HCT116 (cell line): ENCODE data around the gene TPRG1. TPM values are rescaled to one million over a fixed set of nuclear protein-coding genes. Genes with fewer than 3 reads are reported as not detected.

Experiments used
- ATAC-seq: fragments of 200-7000 bp; cut with Tn5 transposase; 2 replicates; pipeline ENCODE4 v1.9.1; 2020; ENCODE audit warnings: mild to moderate bottlenecking, moderate library complexity
- BruUV-seq: library from RNA; stranded (reverse); fragments of 400-500 nt; replicated peaks from 2 replicates; lab custom pipeline; 2021; lab: Mats Ljungman, UMichigan
- CTCF ChIA-PET: fragments of 300-600 bp; sonication (Branson Sonifier 250); formaldehyde crosslinking; loops from one replicate; lab custom pipeline; 2021; ENCODE audit warnings: antibody characterized with exemption; lab: Charles Lee
- POLR2A ChIA-PET: fragments of 300-600, 350-600 bp; sonication (Branson Sonifier 250); formaldehyde crosslinking; loops from one replicate; lab custom pipeline; 2021; ENCODE audit warnings: antibody characterized with exemption; lab: Charles Lee
- RAD21 ChIA-PET, 2 experiments: fragments of 300-600 bp; sonication (Branson Sonifier 250); formaldehyde crosslinking; loops; one replicate each; lab custom pipeline; 2023; ENCODE audit warnings: low total read pairs in 2 of 2; ENCODE audit not compliant: uncharacterized antibody in 2 of 2, unreplicated experiment in 2 of 2, low non-redundant PET in 1 of 2; lab: Charles Lee
- DNase-seq: peaks from one replicate; pipeline ENCODE4 v3.0.0-alpha.2; 2010; ENCODE audit warnings: low read depth, low spot score
- H2AFZ ChIP-seq: fragments of 200-600 bp; shearing (Covaris generic), sonication (generic); 2 replicates; pipeline ENCODE4 v1.6.1; 2017; ENCODE audit warnings: low read depth, mixed run types, mixed read lengths, antibody characterized with exemption, low read length; ENCODE audit not compliant: poor library complexity, severe bottlenecking
- H3K27ac ChIP-seq: 2 replicates; pipeline ENCODE4 v1.5.1; 2012; ENCODE audit warnings: low read depth, low read length
- H3K27me3 ChIP-seq: fragments of 200-600 bp; sonication (generic); 2 replicates; pipeline ENCODE4 v1.6.1; 2016; ENCODE audit warnings: mixed run types, low read length, mixed read lengths; ENCODE audit not compliant: insufficient read depth
- H3K36me3 ChIP-seq, 2 experiments: fragments of 200-500 bp in 1 of 2; fragments of 200-600 bp in 1 of 2; sonication (Bioruptor generic) in 1 of 2; sonication (generic) in 1 of 2; 2 replicates each; pipeline versions ENCODE4 v1.5.1 to v1.6.1; 2014 to 2016; ENCODE audit warnings: low read length in 2 of 2, inconsistent platforms in 1 of 2, mixed read lengths in 1 of 2, mixed run types in 1 of 2; ENCODE audit not compliant: insufficient read depth in 2 of 2, control insufficient read depth in 1 of 2
- H3K4me1 ChIP-seq, 2 experiments: fragments of 200-600 bp in 1 of 2; sonication (generic) in 1 of 2; 2 replicates each; pipeline versions ENCODE4 v1.5.1 to v1.6.1; 2012 to 2017; ENCODE audit warnings: low read length in 2 of 2, inconsistent platforms in 1 of 2, mild to moderate bottlenecking in 1 of 2, mixed read lengths in 1 of 2, mixed run types in 1 of 2, moderate library complexity in 1 of 2; ENCODE audit not compliant: insufficient read depth in 2 of 2, control insufficient read depth in 1 of 2
- H3K4me2 ChIP-seq: fragments of 200-600 bp; sonication (generic); 2 replicates; pipeline ENCODE4 v1.6.1; 2017; ENCODE audit warnings: mixed run types, low read length, mixed read lengths
- H3K4me3 ChIP-seq, 2 experiments: fragments of 200-600 bp in 1 of 2; sonication (generic) in 1 of 2; replicated peaks in 1 of 2; 2 replicates each; pipeline ENCODE4 v1.5.1; 2011 to 2016; ENCODE audit warnings: low read length in 2 of 2, control low read depth in 1 of 2, low read depth in 1 of 2, mild to moderate bottlenecking in 1 of 2, mixed read lengths in 1 of 2, mixed run types in 1 of 2
- H3K79me2 ChIP-seq: fragments of 200-600 bp; sonication (generic); 2 replicates; pipeline ENCODE4 v1.6.1; 2017; ENCODE audit warnings: mild to moderate bottlenecking, mixed run types, low read length, moderate library complexity, mixed read lengths; ENCODE audit not compliant: insufficient read depth
- H3K9ac ChIP-seq: fragments of 200-600 bp; sonication (generic); 2 replicates; pipeline ENCODE4 v1.6.1; 2016; ENCODE audit warnings: low read length, mixed read lengths
- H3K9me2 ChIP-seq: fragments of 200-600 bp; sonication (generic), shearing (Covaris generic); 2 replicates; pipeline ENCODE4 v1.6.1; 2017; ENCODE audit warnings: mixed run types, mild to moderate bottlenecking, moderate library complexity; ENCODE audit not compliant: insufficient read depth
- H3K9me3 ChIP-seq, 2 experiments: fragments of 200-500 bp in 1 of 2; fragments of 200-600 bp in 1 of 2; sonication (Bioruptor generic) in 1 of 2; sonication (generic) in 1 of 2; 2 replicates each; pipeline ENCODE4 v1.6.1; 2014 to 2017; ENCODE audit warnings: low read length in 2 of 2, mixed read lengths in 2 of 2, inconsistent platforms in 1 of 2, low read depth in 1 of 2, mild to moderate bottlenecking in 1 of 2, mixed run types in 1 of 2, moderate library complexity in 1 of 2; ENCODE audit not compliant: control insufficient read depth in 1 of 2, insufficient read depth in 1 of 2
- H4K20me1 ChIP-seq: fragments of 200-600 bp; sonication (generic), shearing (Covaris generic); 2 replicates; pipeline ENCODE4 v1.6.1; 2017; ENCODE audit warnings: mixed run types, mild to moderate bottlenecking, moderate library complexity; ENCODE audit not compliant: insufficient read depth
- CBX3 ChIP-seq: IDR thresholded peaks from 2 replicates; pipeline ENCODE4 v1.6.1; 2012; ENCODE audit warnings: low read depth
- EZH2 ChIP-seq: fragments of 200-600 bp; sonication (generic); IDR thresholded peaks from 2 replicates; pipeline ENCODE4 v1.6.1; 2017; ENCODE audit warnings: antibody characterized with exemption, mixed run types
- FOSL1 ChIP-seq: IDR thresholded peaks from 2 replicates; pipeline ENCODE4 v1.6.1; 2012; ENCODE audit warnings: low read depth
- SIN3A ChIP-seq: IDR thresholded peaks from 2 replicates; pipeline ENCODE4 v1.6.1; 2012; ENCODE audit warnings: low read depth
- SP1 ChIP-seq: IDR thresholded peaks from 2 replicates; pipeline ENCODE4 v1.6.1; 2012; ENCODE audit warnings: low read depth
- TCF7L2 ChIP-seq: IDR thresholded peaks from 2 replicates; pipeline ENCODE4 v1.7.0; 2011; ENCODE audit warnings: borderline replicate concordance, inconsistent platforms; ENCODE audit not compliant: insufficient read depth, insufficient read length; ENCODE audit errors: extremely low read depth
- ZNF274 ChIP-seq: fragments of 200-500 bp; sonication (Bioruptor generic); IDR thresholded peaks from 2 replicates; pipeline ENCODE4 v1.6.1; 2014; ENCODE audit warnings: mild to moderate bottlenecking, low read depth, low read length, inconsistent platforms
- intact Hi-C: fragments of 100-400 bp; cut with micrococcal nuclease; formaldehyde crosslinking; loops from 2 replicates; pipeline ENCODE4 v1.10.0; 2022
- total RNA-seq: library from RNA; stranded (reverse); gene quantifications from one replicate; pipeline ENCODE4 v1.2.1, GENCODE V29; 2021; ENCODE audit not compliant: unreplicated experiment
- TF ChIP-seq, protein P1 (sequence below): IDR thresholded peaks from 2 replicates; pipeline ENCODE4 v1.6.1; 2012

TPRG1 gene
- total RNA-seq, 1 experiment from 2014 or later = 2.8 TPM

DNA sequence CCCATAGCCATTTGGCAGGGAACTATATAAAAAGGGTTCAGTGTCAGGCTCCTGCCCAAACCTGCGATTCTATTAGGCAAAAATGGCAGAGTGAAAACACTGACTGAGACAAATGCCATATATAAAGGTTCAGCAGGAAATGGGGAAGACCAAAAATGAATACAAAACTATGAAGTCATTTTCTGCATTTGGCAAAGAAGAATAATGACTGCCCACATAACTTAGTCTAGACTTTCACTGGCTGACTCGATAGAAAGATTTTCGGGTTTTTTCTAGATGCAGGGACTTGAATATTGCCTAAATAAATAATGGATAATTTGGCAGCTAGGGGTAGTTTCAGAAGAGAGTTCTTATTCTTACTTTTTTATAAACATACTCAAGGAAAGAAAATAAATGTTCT, 178.0 kb downstream of the TPRG1 start:
- Histone ChIP-seq H3K36me3 (no peaks in the 10 kb centered on the region), H3K4me2 (no peak overlapping the region), H3K9ac (no peak overlapping the region), H3K4me3 (no peak overlapping the region), H3K9me2 (no peaks in the 10 kb centered on the region), H2AFZ (no peak overlapping the region), H3K27me3 (no peaks in the 10 kb centered on the region; the same call in 1 of the 2 replicates), H3K9me3 (no peaks in the 10 kb centered on the region), H3K79me2 (no peaks in the 10 kb centered on the region), H4K20me1 (no peaks in the 10 kb centered on the region), H3K27ac (no peak overlapping the region), H3K4me1 (peaks cover 19 to 20% of the 10 kb centered on the region in 2 experiments)
- POLR2A ChIA-PET = no interaction called here
- TF ChIP-seq EZH2 = no peak
- TF ChIP-seq SIN3A = no peak
- no peak for TF ChIP-seq CBX3
- TF ChIP-seq, protein P1, sequence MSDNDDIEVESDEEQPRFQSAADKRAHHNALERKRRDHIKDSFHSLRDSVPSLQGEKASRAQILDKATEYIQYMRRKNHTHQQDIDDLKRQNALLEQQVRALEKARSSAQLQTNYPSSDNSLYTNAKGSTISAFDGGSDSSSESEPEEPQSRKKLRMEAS = no peak
- TF ChIP-seq FOSL1 = no peak
- no peak for TF ChIP-seq ZNF274
- no peak for TF ChIP-seq TCF7L2
- DNase-seq (no peak), ATAC-seq (no peak)
- RAD21 ChIA-PET = interaction anchor here in 1 of 2 experiments (0.6 kb wide), 1 partner anchor 13 kb away, joined by 3 read pairs; no protein-coding TSS in a partner anchor
- intact Hi-C loops = no loop called here
- CTCF ChIA-PET = no interaction called here
- BruUV-seq = no TSS peak

DNA sequence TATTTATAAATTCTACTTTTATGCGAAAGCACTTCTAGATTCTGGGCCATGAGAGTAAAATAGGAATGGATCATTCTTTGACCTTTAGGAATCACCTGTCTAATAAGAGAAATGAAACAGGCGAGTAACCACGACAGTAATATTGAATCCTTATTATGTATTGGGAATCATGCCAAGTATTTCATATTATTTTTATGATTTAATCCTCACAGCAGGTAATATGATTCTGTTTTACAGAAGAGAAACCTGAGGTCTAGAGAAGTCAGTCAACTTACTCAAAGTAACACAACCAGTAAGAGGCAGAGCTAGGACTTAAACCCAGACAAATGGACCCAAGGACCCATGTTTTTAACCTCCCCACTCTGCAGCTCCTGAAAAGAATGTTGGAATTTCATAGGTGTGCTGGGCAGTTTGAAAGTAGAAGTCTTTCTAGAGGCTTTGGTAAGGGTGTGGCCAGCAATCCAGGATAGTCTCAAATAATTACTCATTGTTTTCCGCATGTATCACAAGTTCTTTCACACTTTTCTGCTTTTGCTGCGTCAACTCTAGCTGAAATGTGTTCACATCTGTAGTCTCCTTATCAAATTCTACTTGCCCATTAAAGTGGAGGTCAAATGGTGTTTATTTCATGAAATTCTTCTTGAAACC, 181.7 kb downstream of the TPRG1 start:
- no TSS peak for BruUV-seq

More for the DNA sequence above, 181.7 kb downstream of the TPRG1 start:
- Histone ChIP-seq H4K20me1 (no peaks in the 10 kb centered on the region), H3K9me3 (no peaks in the 10 kb centered on the region), H3K79me2 (no peaks in the 10 kb centered on the region), H3K36me3 (no peaks in the 10 kb centered on the region), H3K27ac (no peak overlapping the region), H3K9me2 (no peaks in the 10 kb centered on the region), H3K27me3 (no peaks in the 10 kb centered on the region), H2AFZ (peak overlapping the region; percentile 67), H3K4me1 (peaks cover 34 to 35% of the 10 kb centered on the region in 2 experiments), H3K4me2 (peak overlapping the region; percentile 46), H3K4me3 (no peak overlapping the region), H3K9ac (no peak overlapping the region)
- ChIA-PET POLR2A (no interaction called here), CTCF (no interaction called here), RAD21 (no interaction called here)
- intact Hi-C loops = no loop called here
- no peak for TF ChIP-seq SP1
- TF ChIP-seq, protein P1 = 0 out of 2 replicates have a peak, but pooled peaks have one; percentile 32
- DNase-seq (peak; percentile 16), ATAC-seq (0 out of 2 replicates have a peak, but pooled peaks have one; percentile 15)
